Right lobe of liver (tissue), 6 donors: ENCODE results near the gene BLM. TPM values are rescaled to one million over a fixed set of nuclear protein-coding genes. Genes with fewer than 3 reads are reported as not detected.
A peak's percentile ranks its signal among the peaks of the same experiment; 100 is the strongest.

Source experiments
- ATAC-seq, 4 donors: fragments of 200-7000 bp; cut with Tn5 transposase; one replicate each; pipeline ENCODE4 v1.9.1; 2020; ENCODE audit warnings: mild to moderate bottlenecking in 4 of 4, moderate library complexity in 4 of 4
- DNase-seq, 3 donors: peaks; one replicate each; pipeline ENCODE4 v3.0.0-alpha.2; 2020
- H3K27ac ChIP-seq, 3 donors: fragments of 200-600 bp; one replicate each; pipeline ENCODE4 v1.8.0; 2022
- H3K27me3 ChIP-seq, 2 donors: fragments of 200-600 bp; one replicate each; pipeline ENCODE4 v1.8.0; 2022
- H3K36me3 ChIP-seq, 4 donors: fragments of 200-600 bp; sonication (generic) in 1 of 4; one replicate each; pipeline versions ENCODE4 v1.5.1 to v1.8.0; 2017 to 2022; ENCODE audit warnings: control low read depth in 1 of 4
- H3K4me1 ChIP-seq, 4 donors: fragments of 200-600 bp; sonication (generic) in 1 of 4; one replicate each; pipeline versions ENCODE4 v1.5.1 to v1.8.0; 2017 to 2022; ENCODE audit warnings: control low read depth in 1 of 4
- H3K4me3 ChIP-seq, 3 donors: fragments of 200-600 bp; one replicate each; pipeline ENCODE4 v1.8.0; 2022
- H3K9me3 ChIP-seq, 4 donors: fragments of 200-600 bp; sonication (generic) in 1 of 4; one replicate each; pipeline versions ENCODE4 v1.5.1 to v1.8.0; 2017 to 2022; ENCODE audit warnings: control low read depth in 1 of 4
- CTCF ChIP-seq, 4 donors: fragments of 200-600 bp in 3 of 4; fragments of 450-650 bp in 1 of 4; IDR thresholded peaks; one replicate each; pipeline versions ENCODE4 v1.5.1 to v1.8.0; 2016 to 2022; ENCODE audit warnings: antibody characterized with exemption in 4 of 4, mild to moderate bottlenecking in 2 of 4
- POLR2A ChIP-seq: fragments of 450-650 bp; IDR thresholded peaks from one replicate; pipeline ENCODE4 v1.6.1; 2017; ENCODE audit warnings: antibody characterized with exemption, mild to moderate bottlenecking
- WGBS: methylation state at CpG from one replicate; pipeline ENCODE4 v1.1.6; 2018; ENCODE audit warnings: low coverage, low lambda C conversion rate; ENCODE audit not compliant: insufficient coverage; ENCODE audit errors: missing lambda C conversion rate; 5-methylcytosine and 5-hydroxymethylcytosine counted together
- intact Hi-C, 2 donors: fragments of 100-400 bp; cut with DNase I; formaldehyde crosslinking; loops; one replicate each; pipeline versions ENCODE4 v1.11.2 to v1.14.1; 2022
- total RNA-seq, 6 experiments: library from RNA; depleted of rRNA in 2 of 6; stranded (reverse); fragments of >200 nt in 2 of 6; fragmentation: NEBNext Ultra II Directional in 3 of 6; extraction: Animal tissue kit (Norgen Biotek cat#: 25700) in 3 of 6; gene quantifications; one replicate each; pipeline versions ENCODE4 v1.1.0 to v1.2.4, GENCODE V29; 2016 to 2023
- donor health status: DM: no; HTN: yes; CAD: no.
- donor health status: DM: no; HTN: no; CAD: no.
- donor health status: DM: no; HTN: no; CAD: no.
- donor health status: DM: no; HTN: yes; CAD: no.
- donor health status: DM: no; HTN: yes; CAD: no.

BLM gene
- total RNA-seq, 6 experiments from 2014 or later, result 0.20 to 2.3 (median 0.45) TPM

- TF ChIP-seq POLR2A, result no peak
- no peak for TF ChIP-seq CTCF (IDR thresholded peaks at IDR 0.05)
- H3K27me3 ChIP-seq, result no peaks in the 10 kb centered on the region
- H3K4me1 ChIP-seq, result no peaks in the 10 kb centered on the region
- H3K36me3 ChIP-seq, result no peaks in the 10 kb centered on the region
- no peak overlapping the region for H3K27ac ChIP-seq
- no peak overlapping the region for H3K4me3 ChIP-seq
- ATAC-seq (peak in 3 of 4 donors; percentile 17 to 48 (median 25)), DNase-seq (no peak)
- H3K9me3 ChIP-seq, result no peaks in the 10 kb centered on the region
- 82% methylated on average over 8 of the region's 8 CpGs for WGBS
- intact Hi-C loops, result no loop called here
Measured at GRCh38 chr15:90808517-90809235, 91.5 kb downstream of the BLM start.

GRCh38 chr15:90809536-90809935 is 92.4 kb downstream of the BLM start:
- no peaks in the 10 kb centered on the region for H3K9me3 ChIP-seq
- TF ChIP-seq POLR2A (no peak), CTCF (IDR thresholded peaks at IDR 0.05) (no peak)
- no peak overlapping the region for H3K27ac ChIP-seq
- no peak overlapping the region for H3K4me3 ChIP-seq
- intact Hi-C loops, result no loop called here
- no peaks in the 10 kb centered on the region for H3K4me1 ChIP-seq
- WGBS, result 93% methylated on average over 4 of the region's 4 CpGs
- no peaks in the 10 kb centered on the region for H3K36me3 ChIP-seq
- no peaks in the 10 kb centered on the region for H3K27me3 ChIP-seq
- DNase-seq (no peak), ATAC-seq (no peak)

GRCh38 chr15:90810354-90810753 is 93.2 kb downstream of the BLM start:
- WGBS, result 100% methylated on average over 3 of the region's 4 CpGs
- Histone ChIP-seq H3K4me1 (no peaks in the 10 kb centered on the region), H3K27ac (no peak overlapping the region), H3K36me3 (no peaks in the 10 kb centered on the region), H3K4me3 (no peak overlapping the region), H3K27me3 (no peaks in the 10 kb centered on the region), H3K9me3 (no peaks in the 10 kb centered on the region)
- TF ChIP-seq CTCF (IDR thresholded peaks at IDR 0.05) (no peak), POLR2A (no peak)
- ATAC-seq, result no peak
- intact Hi-C loops, result no loop called here
- DNase-seq, result no peak

GRCh38 chr15:90812171-90812957 is 95.2 kb downstream of the BLM start:
- intact Hi-C loops, result no loop called here
- no peak for DNase-seq
- Histone ChIP-seq H3K36me3 (no peaks in the 10 kb centered on the region), H3K27me3 (no peaks in the 10 kb centered on the region), H3K4me3 (no peak overlapping the region), H3K27ac (no peak overlapping the region), H3K4me1 (no peaks in the 10 kb centered on the region), H3K9me3 (no peaks in the 10 kb centered on the region)
- WGBS, result 73% methylated on average over 10 of the region's 10 CpGs
- TF ChIP-seq POLR2A, result no peak
- no peak for TF ChIP-seq CTCF (IDR thresholded peaks at IDR 0.05)
- peak in 2 of 4 donors; percentile 32 to 43 for ATAC-seq
